ENCODE results near the gene UBE2E2. TPM values are rescaled to one million over a fixed set of nuclear protein-coding genes. Genes with fewer than 3 reads are reported as not detected.

The UBE2E2 gene
- total and polyA plus RNA-seq, 9 donors = 25.5 to 84.9 (median 38.5) TPM

DNA sequence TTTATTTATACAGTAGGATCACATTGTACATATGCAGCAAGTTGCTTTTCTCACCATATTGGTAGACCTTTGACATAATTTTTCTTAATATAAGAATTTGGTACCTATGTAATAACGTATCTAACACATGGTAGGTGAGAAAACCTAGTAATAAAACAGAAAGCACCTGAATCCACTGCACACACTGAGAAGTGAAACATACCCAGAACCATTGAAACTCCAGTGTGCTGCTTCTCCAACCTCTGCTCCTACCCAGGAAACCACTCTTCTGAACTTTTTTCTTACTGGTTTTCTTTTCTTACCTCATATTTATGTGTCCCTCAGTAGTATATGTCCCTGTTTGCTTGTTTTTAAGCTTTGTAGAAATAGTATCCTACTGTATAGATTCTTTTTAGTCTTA is 293.0 kb downstream of the UBE2E2 start:
- H3K9me3 ChIP-seq = no peaks in the 10 kb centered on the region
- H3K36me3 ChIP-seq = no peaks in the 10 kb centered on the region
- DNase-seq = no peak
- 95 to 98% (median 95%) methylated on average over 1 of the region's 1 CpG for WGBS, 3 donors
- no peak overlapping the region for H3K27ac ChIP-seq
- no peak overlapping the region for H3K4me3 ChIP-seq
- peaks cover 3% of the 10 kb centered on the region for H3K4me1 ChIP-seq (ENCODE audit: insufficient read depth)
- no peaks in the 10 kb centered on the region for H3K27me3 ChIP-seq
- intact Hi-C loops (cut with DNase I) = no loop called here
- TF ChIP-seq POLR2A (IDR thresholded peaks at IDR 0.05) (no peak), EP300 (IDR thresholded peaks at IDR 0.05) (no peak)
- TF ChIP-seq, protein P1, sequence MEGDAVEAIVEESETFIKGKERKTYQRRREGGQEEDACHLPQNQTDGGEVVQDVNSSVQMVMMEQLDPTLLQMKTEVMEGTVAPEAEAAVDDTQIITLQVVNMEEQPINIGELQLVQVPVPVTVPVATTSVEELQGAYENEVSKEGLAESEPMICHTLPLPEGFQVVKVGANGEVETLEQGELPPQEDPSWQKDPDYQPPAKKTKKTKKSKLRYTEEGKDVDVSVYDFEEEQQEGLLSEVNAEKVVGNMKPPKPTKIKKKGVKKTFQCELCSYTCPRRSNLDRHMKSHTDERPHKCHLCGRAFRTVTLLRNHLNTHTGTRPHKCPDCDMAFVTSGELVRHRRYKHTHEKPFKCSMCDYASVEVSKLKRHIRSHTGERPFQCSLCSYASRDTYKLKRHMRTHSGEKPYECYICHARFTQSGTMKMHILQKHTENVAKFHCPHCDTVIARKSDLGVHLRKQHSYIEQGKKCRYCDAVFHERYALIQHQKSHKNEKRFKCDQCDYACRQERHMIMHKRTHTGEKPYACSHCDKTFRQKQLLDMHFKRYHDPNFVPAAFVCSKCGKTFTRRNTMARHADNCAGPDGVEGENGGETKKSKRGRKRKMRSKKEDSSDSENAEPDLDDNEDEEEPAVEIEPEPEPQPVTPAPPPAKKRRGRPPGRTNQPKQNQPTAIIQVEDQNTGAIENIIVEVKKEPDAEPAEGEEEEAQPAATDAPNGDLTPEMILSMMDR (IDR thresholded peaks at IDR 0.05) = no peak

DNA sequence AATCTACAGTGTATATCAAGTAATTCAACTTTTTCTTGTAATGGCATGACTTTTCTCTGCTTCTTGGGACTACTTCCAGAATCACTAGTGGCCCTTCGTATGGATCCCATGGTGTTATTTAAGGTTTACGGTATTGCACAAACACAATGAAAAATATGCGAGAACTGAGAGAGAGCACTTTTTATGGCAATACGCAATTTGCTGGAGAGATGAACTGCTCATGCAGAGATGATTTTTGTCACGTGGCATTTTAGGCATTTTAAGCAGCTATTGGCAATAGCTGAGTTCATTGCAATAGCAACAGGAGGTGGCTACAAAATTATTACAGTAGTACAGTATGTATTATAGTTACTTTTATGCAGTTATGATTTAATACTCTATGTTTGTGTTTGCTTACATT is 294.0 kb downstream of the UBE2E2 start:
- 92 to 93% (median 93%) methylated on average over 5 of the region's 5 CpGs for WGBS, 3 donors
- no peak for TF ChIP-seq POLR2A (IDR thresholded peaks at IDR 0.05)
- TF ChIP-seq, protein P1 (IDR thresholded peaks at IDR 0.05) = no peak
- TF ChIP-seq EP300 (IDR thresholded peaks at IDR 0.05) = no peak
- no peak overlapping the region for H3K4me3 ChIP-seq

DNA sequence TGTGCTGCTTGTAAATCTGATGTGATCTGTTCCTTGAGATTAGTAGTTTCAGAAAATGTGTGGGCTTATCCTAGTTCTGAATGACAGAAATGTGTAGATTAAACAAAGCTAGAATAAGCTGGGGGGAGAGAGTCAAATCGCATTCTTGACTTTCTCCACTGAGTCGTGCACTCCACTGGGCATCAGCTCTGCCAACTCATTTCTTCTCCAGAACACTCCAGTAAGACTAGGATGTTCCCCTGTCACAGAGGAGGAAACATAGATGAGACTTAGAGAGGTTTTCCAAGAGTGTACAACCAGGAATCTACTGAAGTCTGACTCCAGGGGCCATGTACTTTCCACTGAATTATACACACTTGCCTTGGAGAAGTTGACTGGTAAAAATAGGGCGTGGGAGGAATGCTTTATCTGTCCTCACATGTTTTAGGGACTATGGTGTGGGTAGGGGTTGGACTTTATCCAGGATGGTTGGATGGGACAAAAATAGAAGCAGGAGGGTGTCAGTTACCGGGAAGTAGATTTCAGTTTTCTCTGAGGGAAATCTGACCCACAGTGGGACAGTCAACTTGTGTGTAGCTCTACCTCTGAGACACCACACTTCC is 298.2 kb downstream of the UBE2E2 start:
- 83 to 91% (median 89%) methylated on average over 4 of the region's 4 CpGs for WGBS, 3 donors
- Histone ChIP-seq H3K4me1 (ENCODE audit: insufficient read depth) (no peaks in the 10 kb centered on the region), H3K4me3 (no peak overlapping the region), H3K9me3 (no peaks in the 10 kb centered on the region), H3K36me3 (no peaks in the 10 kb centered on the region), H3K27ac (no peak overlapping the region), H3K27me3 (no peaks in the 10 kb centered on the region)
- TF ChIP-seq POLR2A (IDR thresholded peaks at IDR 0.05) (no peak), EP300 (IDR thresholded peaks at IDR 0.05) (no peak)
- TF ChIP-seq, protein P1 (IDR thresholded peaks at IDR 0.05) = no peak
- intact Hi-C loops (cut with DNase I) = no loop called here
- no peak for DNase-seq

More for the DNA sequence above, 294.0 kb downstream of the UBE2E2 start:
- no peaks in the 10 kb centered on the region for H3K27me3 ChIP-seq
- H3K4me1 ChIP-seq (ENCODE audit: insufficient read depth) = peaks cover 3% of the 10 kb centered on the region
- DNase-seq = no peak
- intact Hi-C loops (cut with DNase I) = no loop called here
- H3K36me3 ChIP-seq = no peaks in the 10 kb centered on the region
- H3K27ac ChIP-seq = no peak overlapping the region
- no peaks in the 10 kb centered on the region for H3K9me3 ChIP-seq

DNA sequence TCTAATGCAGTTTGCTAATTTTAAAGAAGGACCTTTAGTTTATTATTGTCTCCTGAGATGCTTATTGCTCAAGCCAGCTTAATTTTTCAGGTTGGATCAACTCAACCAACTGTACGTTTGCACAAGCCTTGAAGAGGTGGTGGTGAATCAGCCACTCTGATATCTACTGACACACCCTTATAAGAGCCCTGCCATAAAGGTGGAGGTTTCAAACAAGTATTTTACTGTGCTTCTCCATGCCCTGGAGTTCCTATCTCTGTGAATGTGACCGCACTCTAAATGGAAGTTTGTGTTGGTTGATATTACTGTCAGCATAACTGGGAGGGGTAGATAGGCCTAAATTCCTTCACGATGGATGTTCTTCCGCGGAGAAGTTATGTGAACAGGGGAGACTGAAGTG is 305.3 kb downstream of the UBE2E2 start:
- H3K9me3 ChIP-seq = no peaks in the 10 kb centered on the region
- no peak for DNase-seq
- H3K27ac ChIP-seq = no peak overlapping the region
- intact Hi-C loops (cut with DNase I) = no loop called here
- no peaks in the 10 kb centered on the region for H3K4me1 ChIP-seq (ENCODE audit: insufficient read depth)
- no peak for TF ChIP-seq POLR2A (IDR thresholded peaks at IDR 0.05)
- TF ChIP-seq, protein P1 (IDR thresholded peaks at IDR 0.05) = no peak
- no peak for TF ChIP-seq EP300 (IDR thresholded peaks at IDR 0.05)
- no peaks in the 10 kb centered on the region for H3K27me3 ChIP-seq
- H3K4me3 ChIP-seq = no peak overlapping the region
- H3K36me3 ChIP-seq = no peaks in the 10 kb centered on the region
- WGBS, 3 donors = 95 to 97% (median 96%) methylated on average over 5 of the region's 5 CpGs

Data from ovary (tissue), 9 donors.